Neuronal stem cell (in vitro differentiated cells): ENCODE measurements around the gene PRXL2A.
A peak's percentile ranks its signal among the peaks of the same experiment; 100 is the strongest.

Source experiments
- DNase-seq: peaks from one replicate; pipeline ENCODE4 v3.0.0-alpha.2; 2013; ENCODE audit warnings: low spot score
- H2AFZ ChIP-seq: one replicate; pipeline ENCODE4 v1.6.1; 2013; ENCODE audit warnings: mild to moderate bottlenecking, low read length, inconsistent platforms
- H2AK5ac ChIP-seq: 2 replicates; pipeline ENCODE4 v1.6.1; 2013; ENCODE audit warnings: low read depth, mild to moderate bottlenecking, inconsistent platforms, low read length, moderate library complexity, mixed read lengths
- H2BK120ac ChIP-seq: 2 replicates; pipeline ENCODE4 v1.6.1; 2013; ENCODE audit warnings: low read depth, mild to moderate bottlenecking, inconsistent platforms, low read length, moderate library complexity, mixed read lengths
- H2BK12ac ChIP-seq: one replicate; pipeline ENCODE4 v1.6.1; 2013; ENCODE audit warnings: low read length, inconsistent platforms
- H2BK15ac ChIP-seq: 2 replicates; pipeline ENCODE4 v1.6.1; 2013; ENCODE audit warnings: mild to moderate bottlenecking, low read length, inconsistent platforms, mixed read lengths
- H2BK5ac ChIP-seq: one replicate; pipeline ENCODE4 v1.6.1; 2013; ENCODE audit warnings: inconsistent platforms, mild to moderate bottlenecking, low read length, moderate library complexity
- H3K14ac ChIP-seq: one replicate; pipeline ENCODE4 v1.6.1; 2013; ENCODE audit warnings: low read length, inconsistent platforms
- H3K18ac ChIP-seq: 2 replicates; pipeline ENCODE4 v1.6.1; 2013; ENCODE audit warnings: low read length, inconsistent platforms
- H3K23ac ChIP-seq: 2 replicates; pipeline ENCODE4 v1.6.1; 2013; ENCODE audit warnings: low read depth, mild to moderate bottlenecking, mixed read lengths, low read length, inconsistent platforms; ENCODE audit not compliant: poor library complexity
- H3K27ac ChIP-seq: replicated peaks from 3 replicates; pipeline ENCODE4 v1.5.1; 2013; ENCODE audit warnings: low read length, inconsistent platforms
- H3K27me3 ChIP-seq, 3 experiments: 2 replicates each; pipeline ENCODE4 v1.6.1; 2013; ENCODE audit warnings: low read length in 3 of 3, mild to moderate bottlenecking in 2 of 3, inconsistent platforms in 1 of 3, low read depth in 1 of 3, mixed read lengths in 1 of 3, moderate library complexity in 1 of 3; ENCODE audit not compliant: control insufficient read depth in 3 of 3, insufficient read depth in 3 of 3
- H3K36me3 ChIP-seq, 2 donors: replicated peaks in 1 of 2; 2 replicates each; pipeline ENCODE4 v1.6.1; 2013; ENCODE audit warnings: low read length in 2 of 2; ENCODE audit not compliant: control insufficient read depth in 2 of 2, insufficient read depth in 2 of 2
- H3K4ac ChIP-seq: 2 replicates; pipeline ENCODE4 v1.6.1; 2013; ENCODE audit warnings: inconsistent platforms, mild to moderate bottlenecking, low read length, moderate library complexity
- H3K4me1 ChIP-seq, 2 donors: 1 replicate in 1 of 2; 2 replicates in 1 of 2; pipeline ENCODE4 v1.6.1; 2013; ENCODE audit warnings: low read length in 2 of 2, low read depth in 1 of 2; ENCODE audit not compliant: control insufficient read depth in 2 of 2, insufficient read depth in 1 of 2
- H3K4me2 ChIP-seq: one replicate; pipeline ENCODE4 v1.6.1; 2013; ENCODE audit warnings: mild to moderate bottlenecking, low read length, inconsistent platforms; ENCODE audit not compliant: insufficient read depth, poor library complexity, severe bottlenecking
- H3K4me3 ChIP-seq, 2 donors: 2 replicates each; pipeline ENCODE4 v1.5.1; 2013; ENCODE audit warnings: low read length in 2 of 2, mild to moderate bottlenecking in 2 of 2, inconsistent platforms in 1 of 2, moderate library complexity in 1 of 2
- H3K79me1 ChIP-seq: one replicate; pipeline ENCODE4 v1.6.1; 2013; ENCODE audit warnings: low read depth, mild to moderate bottlenecking, inconsistent platforms, low read length, moderate library complexity
- H3K9ac ChIP-seq: one replicate; pipeline ENCODE4 v1.6.1; 2013; ENCODE audit warnings: mild to moderate bottlenecking, low read depth, low read length, inconsistent platforms; ENCODE audit not compliant: poor library complexity
- H3K9me3 ChIP-seq, 2 donors: replicated peaks in 1 of 2; 2 replicates each; pipeline versions ENCODE3 to v1.6.1; 2013; ENCODE audit warnings: low read length in 2 of 2, mild to moderate bottlenecking in 2 of 2, inconsistent platforms in 1 of 2, low read depth in 1 of 2, mixed read lengths in 1 of 2, moderate library complexity in 1 of 2; ENCODE audit not compliant: control insufficient read depth in 2 of 2, insufficient read depth in 1 of 2
- H4K8ac ChIP-seq: one replicate; pipeline ENCODE4 v1.6.1; 2013; ENCODE audit warnings: low read depth, mild to moderate bottlenecking, inconsistent platforms, low read length, moderate library complexity
- H4K91ac ChIP-seq: one replicate; pipeline ENCODE4 v1.6.1; 2013; ENCODE audit warnings: low read length, low read depth, mild to moderate bottlenecking, inconsistent platforms; ENCODE audit not compliant: poor library complexity
- WGBS, 2 donors: extraction: QIAGEN DNeasy Blood & Tissue Kit; methylation state at CpG; one replicate each; pipeline ENCODE4 v1.1.7; 2013; ENCODE audit warnings: missing lambda C conversion rate in 2 of 2, mixed read lengths in 1 of 2; ENCODE audit not compliant: insufficient read length in 2 of 2, insufficient replicate concordance in 1 of 2; ENCODE audit errors: extremely low coverage in 2 of 2; 5-methylcytosine and 5-hydroxymethylcytosine counted together

PRXL2A gene

GRCh38 chr10:80461208-80462183 lies 53.1 kb downstream of the PRXL2A start:
- Histone ChIP-seq H3K4me1 (peaks cover 67 to 68% of the 10 kb centered on the region in 2 donors), H4K8ac (no peak overlapping the region), H3K4ac (no peak overlapping the region), H2AFZ (no peak overlapping the region), H3K27ac (peak overlapping the region; percentile 24), H3K79me1 (peaks cover 6% of the 10 kb centered on the region), H3K14ac (no peak overlapping the region), H3K27me3 (no peaks in the 10 kb centered on the region), H3K23ac (no peak overlapping the region), H3K9ac (no peak overlapping the region), H3K4me3 (no peak overlapping the region), H4K91ac (no peak overlapping the region), H2BK120ac (no peak overlapping the region), H3K9me3 (no peaks in the 10 kb centered on the region), H2BK15ac (no peak overlapping the region), H3K4me2 (no peak overlapping the region), H2AK5ac (peak overlapping the region; percentile 49), H2BK5ac (no peak overlapping the region), H3K18ac (peak overlapping the region; percentile 76), H2BK12ac (no peak overlapping the region), H3K36me3 (peaks cover 0 to 20% of the 10 kb centered on the region in 2 donors)
- no CpG with 5 or more reads among the region's 8 CpGs for WGBS, 2 donors
- no peak for DNase-seq

GRCh38 chr10:80462299-80462980 lies 54.1 kb downstream of the PRXL2A start:
- no peak overlapping the region for H3K23ac ChIP-seq

GRCh38 chr10:80462981-80463741 lies 54.8 kb downstream of the PRXL2A start:
- no peak overlapping the region for H3K23ac ChIP-seq
- peak overlapping the region; percentile 100 for H2BK120ac ChIP-seq
- peaks cover 77 to 79% of the 10 kb centered on the region in 2 donors for H3K4me1 ChIP-seq
- H4K8ac ChIP-seq, result no peak overlapping the region
- no peak overlapping the region for H3K4ac ChIP-seq
- H3K9ac ChIP-seq, result no peak overlapping the region
- H3K14ac ChIP-seq, result no peak overlapping the region
- peak overlapping the region; percentile 99 for H3K27ac ChIP-seq
- no peak overlapping the region for H2AFZ ChIP-seq
- peak overlapping the region; percentile 4 for H2AK5ac ChIP-seq
- no peak overlapping the region for H3K4me2 ChIP-seq
- no peak for DNase-seq
- H4K91ac ChIP-seq, result no peak overlapping the region
- H2BK15ac ChIP-seq, result no peak overlapping the region
- no peak overlapping the region for H2BK12ac ChIP-seq
- H2BK5ac ChIP-seq, result no peak overlapping the region
- H3K9me3 ChIP-seq, result no peaks in the 10 kb centered on the region
- peaks cover 6% of the 10 kb centered on the region for H3K79me1 ChIP-seq
- peaks cover 0 to 7% of the 10 kb centered on the region in 2 donors for H3K36me3 ChIP-seq
- H3K27me3 ChIP-seq, result no peaks in the 10 kb centered on the region
- H3K4me3 ChIP-seq, result no peak overlapping the region
- no CpG with 5 or more reads among the region's 5 CpGs for WGBS, 2 donors
- H3K18ac ChIP-seq, result peak overlapping the region; percentile 41

More at GRCh38 chr10:80462299-80462980, 54.1 kb downstream of the PRXL2A start:
- Histone ChIP-seq H3K4me2 (no peak overlapping the region), H2AFZ (no peak overlapping the region), H4K8ac (no peak overlapping the region), H3K27ac (peak overlapping the region; percentile 99), H2BK120ac (no peak overlapping the region), H3K4ac (no peak overlapping the region), H3K18ac (peak overlapping the region; percentile 41), H3K79me1 (peaks cover 6% of the 10 kb centered on the region), H4K91ac (no peak overlapping the region), H3K4me3 (no peak overlapping the region), H2AK5ac (peak overlapping the region; percentile 4), H2BK12ac (no peak overlapping the region), H3K36me3 (peaks cover 0 to 14% of the 10 kb centered on the region in 2 donors), H3K9ac (no peak overlapping the region), H2BK5ac (no peak overlapping the region), H3K27me3 (no peaks in the 10 kb centered on the region), H3K14ac (no peak overlapping the region), H2BK15ac (no peak overlapping the region), H3K4me1 (peaks cover 75 to 77% of the 10 kb centered on the region in 2 donors), H3K9me3 (no peaks in the 10 kb centered on the region)
- DNase-seq, result no peak
- WGBS, 2 donors, result no CpG with 5 or more reads among the region's 7 CpGs
